PC-9 (cell line): ENCODE data around the gene EGF. TPM values are rescaled to one million over a fixed set of nuclear protein-coding genes. Genes with fewer than 3 reads are reported as not detected.

Experiments
- BruUV-seq: library from RNA; stranded (reverse); fragments of 400-500 nt; replicated peaks from 2 replicates; lab custom pipeline; 2021; lab: Mats Ljungman, UMichigan
- CTCF ChIA-PET: fragments of 300-600 bp; sonication (Branson Sonifier 250); formaldehyde crosslinking; loops from one replicate; lab custom pipeline; 2022; ENCODE audit warnings: antibody characterized with exemption; lab: Charles Lee
- POLR2A ChIA-PET: fragments of 300-600 bp; sonication (Branson Sonifier 250); formaldehyde crosslinking; loops from one replicate; lab custom pipeline; 2022; ENCODE audit warnings: antibody characterized with exemption; ENCODE audit not compliant: unreplicated experiment; lab: Charles Lee
- DNase-seq, 2 experiments: peaks; one replicate each; pipeline versions ENCODE4 v3.0.0 to v3.0.0-alpha.2; 2015 to 2022; ENCODE audit warnings: mixed read lengths in 1 of 2
- H2AFZ ChIP-seq: fragments of 200-600 bp; sonication (generic); 2 replicates; pipeline ENCODE4 v1.8.1; 2017; ENCODE audit warnings: antibody characterized with exemption
- H3F3A ChIP-seq: fragments of 200-600 bp; sonication (generic); 2 replicates; pipeline ENCODE4 v1.8.1; 2017; ENCODE audit warnings: antibody characterized with exemption, mild to moderate bottlenecking, low read depth; ENCODE audit not compliant: insufficient read depth
- H3K27ac ChIP-seq: fragments of 200-600 bp; sonication (generic); 2 replicates; pipeline ENCODE4 v1.6.1; 2016; ENCODE audit warnings: mixed run types
- H3K27me3 ChIP-seq: fragments of 200-600 bp; sonication (generic); 2 replicates; pipeline ENCODE4 v1.6.1; 2016; ENCODE audit warnings: low read depth, mixed run types; ENCODE audit not compliant: insufficient read depth
- H3K36me3 ChIP-seq: fragments of 200-600 bp; sonication (generic); 2 replicates; pipeline ENCODE4 v1.6.1; 2016; ENCODE audit warnings: low read depth, mixed run types
- H3K4me1 ChIP-seq: fragments of 200-600 bp; sonication (generic); replicated peaks from 2 replicates; pipeline ENCODE4 v1.6.1; 2016; ENCODE audit warnings: mixed run types; ENCODE audit not compliant: insufficient read depth
- H3K4me2 ChIP-seq: fragments of 200-600 bp; sonication (generic); 2 replicates; pipeline ENCODE4 v1.6.1; 2017; ENCODE audit warnings: mixed run types
- H3K4me3 ChIP-seq: fragments of 200-600 bp; sonication (generic); 2 replicates; pipeline ENCODE4 v1.6.1; 2016; ENCODE audit warnings: mixed run types
- H3K79me2 ChIP-seq: fragments of 200-600 bp; sonication (generic); 2 replicates; pipeline ENCODE4 v1.6.1; 2017; ENCODE audit warnings: low read depth, mixed run types
- H3K9me2 ChIP-seq: fragments of 200-600 bp; sonication (generic); 2 replicates; pipeline ENCODE4 v1.8.1; 2017; ENCODE audit warnings: mild to moderate bottlenecking; ENCODE audit not compliant: insufficient read depth
- H3K9me3 ChIP-seq: fragments of 200-600 bp; sonication (generic); 2 replicates; pipeline ENCODE4 v1.8.1; 2016; ENCODE audit warnings: low read depth; ENCODE audit not compliant: insufficient read depth
- H4K20me1 ChIP-seq: fragments of 200-600 bp; sonication (generic); 2 replicates; pipeline ENCODE4 v1.8.1; 2017; ENCODE audit not compliant: insufficient read depth
- CTCF ChIP-seq: fragments of 200-600 bp; sonication (generic); conservative IDR thresholded peaks from 2 replicates; pipeline ENCODE4 v1.6.1; 2017; ENCODE audit warnings: mixed run types, antibody characterized with exemption, mild to moderate bottlenecking, moderate library complexity
- EZH2 ChIP-seq: fragments of 200-600 bp; sonication (generic); IDR thresholded peaks from 2 replicates; pipeline ENCODE4 v1.8.0; 2017; ENCODE audit warnings: antibody characterized with exemption, low read depth
- intact Hi-C: fragments of 100-400 bp; cut with micrococcal nuclease; formaldehyde crosslinking; loops from one replicate; pipeline ENCODE4 v1.10.0; 2022; ENCODE audit not compliant: unreplicated experiment
- total RNA-seq: library from RNA; stranded (reverse); gene quantifications from 2 replicates; pipeline ENCODE4 v1.2.3, GENCODE V29; 2021

EGF gene
- total RNA-seq, 1 experiment from 2014 or later = 20.4 TPM

GRCh38 chr4:109981936-109982335, 69.3 kb downstream of the EGF start:
- Histone ChIP-seq H3K9me2 (no peaks in the 10 kb centered on the region), H3K27me3 (no peaks in the 10 kb centered on the region), H3F3A (no peaks in the 10 kb centered on the region), H3K4me3 (no peak overlapping the region), H3K4me1 (no peaks in the 10 kb centered on the region), H3K4me2 (no peak overlapping the region), H4K20me1 (no peaks in the 10 kb centered on the region), H3K36me3 (no peaks in the 10 kb centered on the region), H3K9me3 (no peaks in the 10 kb centered on the region), H3K27ac (no peak overlapping the region), H2AFZ (no peak overlapping the region), H3K79me2 (no peaks in the 10 kb centered on the region)
- BruUV-seq = no TSS peak
- POLR2A ChIA-PET = no interaction called here
- CTCF ChIA-PET = no interaction called here
- DNase-seq = no peak
- intact Hi-C loops = no loop called here
- no peak for TF ChIP-seq CTCF
- TF ChIP-seq EZH2 = no peak

DNA sequence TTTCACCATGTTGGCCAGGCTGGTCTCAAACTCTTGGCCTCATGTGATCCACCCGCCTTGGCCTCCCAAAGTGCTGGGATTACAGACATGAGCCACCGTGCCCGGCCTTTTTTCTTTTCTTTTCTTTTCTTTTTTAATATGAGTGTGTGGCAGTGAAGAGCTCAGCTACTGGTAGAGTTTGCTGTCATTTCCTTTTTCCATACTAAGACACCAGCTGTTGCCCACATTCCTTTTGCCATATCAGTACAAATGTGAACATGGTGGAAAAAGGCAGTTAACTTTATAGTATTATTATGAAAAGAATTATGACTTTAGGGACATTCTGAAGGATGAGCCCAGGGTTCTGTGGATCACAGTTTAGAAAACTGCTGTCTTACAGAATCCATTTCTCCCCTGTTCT, 69.8 kb downstream of the EGF start:
- CTCF ChIA-PET = no interaction called here
- POLR2A ChIA-PET = no interaction called here
- Histone ChIP-seq H3K27me3 (no peaks in the 10 kb centered on the region), H2AFZ (no peak overlapping the region), H4K20me1 (no peaks in the 10 kb centered on the region), H3K4me1 (no peaks in the 10 kb centered on the region), H3K27ac (no peak overlapping the region), H3K4me2 (no peak overlapping the region), H3K36me3 (no peaks in the 10 kb centered on the region), H3F3A (no peaks in the 10 kb centered on the region), H3K9me3 (no peaks in the 10 kb centered on the region), H3K9me2 (no peaks in the 10 kb centered on the region), H3K4me3 (no peak overlapping the region), H3K79me2 (no peaks in the 10 kb centered on the region)
- no peak for DNase-seq
- intact Hi-C loops = no loop called here
- TF ChIP-seq CTCF (no peak), EZH2 (no peak)
- no TSS peak for BruUV-seq

GRCh38 chr4:109985993-109986974, 73.6 kb downstream of the EGF start:
- no peak for TF ChIP-seq EZH2
- TF ChIP-seq CTCF = no peak
- DNase-seq = no peak
- POLR2A ChIA-PET = no interaction called here

More at GRCh38 chr4:109985993-109986974, 73.6 kb downstream of the EGF start:
- H3K27me3 ChIP-seq = no peaks in the 10 kb centered on the region
- no peak overlapping the region for H3K4me3 ChIP-seq
- intact Hi-C loops = no loop called here
- no peaks in the 10 kb centered on the region for H4K20me1 ChIP-seq
- no peak overlapping the region for H3K27ac ChIP-seq
- BruUV-seq = no TSS peak
- no peaks in the 10 kb centered on the region for H3K36me3 ChIP-seq
- no peaks in the 10 kb centered on the region for H3K9me3 ChIP-seq
- no peaks in the 10 kb centered on the region for H3K9me2 ChIP-seq
- H3F3A ChIP-seq = no peaks in the 10 kb centered on the region
- H3K4me2 ChIP-seq = no peak overlapping the region
- CTCF ChIA-PET = no interaction called here
- no peak overlapping the region for H2AFZ ChIP-seq
- no peaks in the 10 kb centered on the region for H3K79me2 ChIP-seq
- peaks cover 14% of the 10 kb centered on the region for H3K4me1 ChIP-seq
